Right lobe of liver (tissue), 6 donors: Measurements from ENCODE around the gene OBP2A. TPM values are rescaled to one million over a fixed set of nuclear protein-coding genes. Genes with fewer than 3 reads are reported as not detected.

ENCODE experiments used
- ATAC-seq, 4 donors: fragments of 200-7000 bp; cut with Tn5 transposase; one replicate each; pipeline ENCODE4 v1.9.1; 2020; ENCODE audit warnings: mild to moderate bottlenecking in 4 of 4, moderate library complexity in 4 of 4
- DNase-seq, 3 donors: peaks; one replicate each; pipeline ENCODE4 v3.0.0-alpha.2; 2020
- H3K27ac ChIP-seq, 3 donors: fragments of 200-600 bp; one replicate each; pipeline ENCODE4 v1.8.0; 2022
- H3K27me3 ChIP-seq, 2 donors: fragments of 200-600 bp; one replicate each; pipeline ENCODE4 v1.8.0; 2022
- H3K36me3 ChIP-seq, 4 donors: fragments of 200-600 bp; sonication (generic) in 1 of 4; one replicate each; pipeline versions ENCODE4 v1.5.1 to v1.8.0; 2017 to 2022; ENCODE audit warnings: control low read depth in 1 of 4
- H3K4me1 ChIP-seq, 4 donors: fragments of 200-600 bp; sonication (generic) in 1 of 4; one replicate each; pipeline versions ENCODE4 v1.5.1 to v1.8.0; 2017 to 2022; ENCODE audit warnings: control low read depth in 1 of 4
- H3K4me3 ChIP-seq, 3 donors: fragments of 200-600 bp; one replicate each; pipeline ENCODE4 v1.8.0; 2022
- H3K9me3 ChIP-seq, 4 donors: fragments of 200-600 bp; sonication (generic) in 1 of 4; one replicate each; pipeline versions ENCODE4 v1.5.1 to v1.8.0; 2017 to 2022; ENCODE audit warnings: control low read depth in 1 of 4
- POLR2A ChIP-seq: fragments of 450-650 bp; IDR thresholded peaks from one replicate; pipeline ENCODE4 v1.6.1; 2017; ENCODE audit warnings: antibody characterized with exemption, mild to moderate bottlenecking
- whole genome bisulfite sequencing: methylation state at CpG from one replicate; pipeline ENCODE4 v1.1.6; 2018; ENCODE audit warnings: low coverage, low lambda C conversion rate; ENCODE audit not compliant: insufficient coverage; ENCODE audit errors: missing lambda C conversion rate; 5-methylcytosine and 5-hydroxymethylcytosine counted together
- intact Hi-C, 2 donors: fragments of 100-400 bp; cut with DNase I; formaldehyde crosslinking; loops; one replicate each; pipeline versions ENCODE4 v1.11.2 to v1.14.1; 2022
- total RNA-seq, 6 experiments: library from RNA; depleted of rRNA in 2 of 6; stranded (reverse); fragments of >200 nt in 2 of 6; fragmentation: NEBNext Ultra II Directional in 3 of 6; extraction: Animal tissue kit (Norgen Biotek cat#: 25700) in 3 of 6; gene quantifications; one replicate each; pipeline versions ENCODE4 v1.1.0 to v1.2.4, GENCODE V29; 2016 to 2023
- TF ChIP-seq, protein P1 (sequence below), 4 donors: fragments of 200-600 bp in 3 of 4; fragments of 450-650 bp in 1 of 4; IDR thresholded peaks; one replicate each; pipeline versions ENCODE4 v1.5.1 to v1.8.0; 2016 to 2022; ENCODE audit warnings: antibody characterized with exemption in 4 of 4, mild to moderate bottlenecking in 2 of 4
- donor health status: DM: no; HTN: yes; CAD: no.
- donor health status: DM: no; HTN: no; CAD: no.
- donor health status: DM: no; HTN: no; CAD: no.
- donor health status: DM: no; HTN: yes; CAD: no.
- donor health status: DM: no; HTN: yes; CAD: no.

OBP2A gene
- total RNA-seq, 6 experiments from 2014 or later = not detected

DNA sequence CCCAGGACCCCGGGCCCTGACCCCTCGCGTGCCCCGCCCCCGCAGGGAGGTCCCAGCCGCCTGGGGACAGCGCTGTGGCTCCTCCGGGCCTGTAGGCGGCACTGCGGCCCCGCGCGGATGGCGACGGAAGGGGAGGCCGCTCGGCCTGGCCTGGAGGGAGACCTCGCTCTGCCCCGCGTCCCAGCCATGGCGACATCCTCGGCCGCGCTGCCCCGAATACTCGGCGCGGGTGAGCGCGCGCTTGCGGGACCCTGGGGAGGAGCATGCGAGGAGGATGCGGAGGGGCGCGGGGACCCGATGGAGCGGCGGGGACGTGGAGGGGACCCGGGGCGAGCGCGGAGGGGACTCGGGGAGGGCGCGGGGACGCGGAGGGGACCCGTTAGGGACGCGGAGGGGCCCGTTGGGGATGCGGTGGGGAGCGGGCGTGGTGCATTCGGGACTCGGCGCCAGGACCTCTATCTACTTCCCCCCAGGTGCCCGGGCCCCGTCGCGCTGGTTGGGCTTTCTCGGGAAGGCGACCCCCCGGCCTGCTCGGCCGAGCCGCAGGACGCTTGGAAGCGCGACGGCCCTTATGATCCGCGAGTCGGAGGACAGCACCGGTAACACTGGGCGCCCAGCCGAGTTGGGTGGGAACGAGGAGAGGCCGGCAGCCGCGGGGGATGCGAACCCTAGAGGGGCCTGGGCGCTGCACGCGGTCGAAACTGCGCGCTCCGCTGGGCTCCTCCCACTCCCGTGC lies 45.2 kb upstream of the OBP2A start, which contains the start of gene MRPS2:
Gene MRPS2, plus strand, starts transcription at position 158 of the 736 bp plus-strand sequence. Its CDS starts 29 bp downstream, at position 187.
- ATAC-seq (peak; percentile 89 to 96 (median 93)), DNase-seq (peak; percentile 91 to 92 (median 91))
- intact Hi-C loops = no loop called here
- H3K4me1 ChIP-seq = peaks cover 0 to 14% (median 3%) of the 10 kb centered on the region in 4 donors
- no peaks in the 10 kb centered on the region for H3K27me3 ChIP-seq
- TF ChIP-seq POLR2A = peak; percentile 59
- TF ChIP-seq, protein P1, sequence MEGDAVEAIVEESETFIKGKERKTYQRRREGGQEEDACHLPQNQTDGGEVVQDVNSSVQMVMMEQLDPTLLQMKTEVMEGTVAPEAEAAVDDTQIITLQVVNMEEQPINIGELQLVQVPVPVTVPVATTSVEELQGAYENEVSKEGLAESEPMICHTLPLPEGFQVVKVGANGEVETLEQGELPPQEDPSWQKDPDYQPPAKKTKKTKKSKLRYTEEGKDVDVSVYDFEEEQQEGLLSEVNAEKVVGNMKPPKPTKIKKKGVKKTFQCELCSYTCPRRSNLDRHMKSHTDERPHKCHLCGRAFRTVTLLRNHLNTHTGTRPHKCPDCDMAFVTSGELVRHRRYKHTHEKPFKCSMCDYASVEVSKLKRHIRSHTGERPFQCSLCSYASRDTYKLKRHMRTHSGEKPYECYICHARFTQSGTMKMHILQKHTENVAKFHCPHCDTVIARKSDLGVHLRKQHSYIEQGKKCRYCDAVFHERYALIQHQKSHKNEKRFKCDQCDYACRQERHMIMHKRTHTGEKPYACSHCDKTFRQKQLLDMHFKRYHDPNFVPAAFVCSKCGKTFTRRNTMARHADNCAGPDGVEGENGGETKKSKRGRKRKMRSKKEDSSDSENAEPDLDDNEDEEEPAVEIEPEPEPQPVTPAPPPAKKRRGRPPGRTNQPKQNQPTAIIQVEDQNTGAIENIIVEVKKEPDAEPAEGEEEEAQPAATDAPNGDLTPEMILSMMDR (IDR thresholded peaks at IDR 0.05) = peak; percentile 79 to 97 (median 93)
- H3K4me3 ChIP-seq = peak within 1 kb of the TSS; percentile 93 to 97 (median 95)
- H3K9me3 ChIP-seq = no peaks in the 10 kb centered on the region
- H3K27ac ChIP-seq = peak within 1 kb of the TSS; percentile 56 to 66 (median 60)
- 0% methylated on average over 18 of the region's 92 CpGs for WGBS
- H3K36me3 ChIP-seq = peaks cover 0 to 14% (median 8%) of the 10 kb centered on the region in 4 donors

DNA sequence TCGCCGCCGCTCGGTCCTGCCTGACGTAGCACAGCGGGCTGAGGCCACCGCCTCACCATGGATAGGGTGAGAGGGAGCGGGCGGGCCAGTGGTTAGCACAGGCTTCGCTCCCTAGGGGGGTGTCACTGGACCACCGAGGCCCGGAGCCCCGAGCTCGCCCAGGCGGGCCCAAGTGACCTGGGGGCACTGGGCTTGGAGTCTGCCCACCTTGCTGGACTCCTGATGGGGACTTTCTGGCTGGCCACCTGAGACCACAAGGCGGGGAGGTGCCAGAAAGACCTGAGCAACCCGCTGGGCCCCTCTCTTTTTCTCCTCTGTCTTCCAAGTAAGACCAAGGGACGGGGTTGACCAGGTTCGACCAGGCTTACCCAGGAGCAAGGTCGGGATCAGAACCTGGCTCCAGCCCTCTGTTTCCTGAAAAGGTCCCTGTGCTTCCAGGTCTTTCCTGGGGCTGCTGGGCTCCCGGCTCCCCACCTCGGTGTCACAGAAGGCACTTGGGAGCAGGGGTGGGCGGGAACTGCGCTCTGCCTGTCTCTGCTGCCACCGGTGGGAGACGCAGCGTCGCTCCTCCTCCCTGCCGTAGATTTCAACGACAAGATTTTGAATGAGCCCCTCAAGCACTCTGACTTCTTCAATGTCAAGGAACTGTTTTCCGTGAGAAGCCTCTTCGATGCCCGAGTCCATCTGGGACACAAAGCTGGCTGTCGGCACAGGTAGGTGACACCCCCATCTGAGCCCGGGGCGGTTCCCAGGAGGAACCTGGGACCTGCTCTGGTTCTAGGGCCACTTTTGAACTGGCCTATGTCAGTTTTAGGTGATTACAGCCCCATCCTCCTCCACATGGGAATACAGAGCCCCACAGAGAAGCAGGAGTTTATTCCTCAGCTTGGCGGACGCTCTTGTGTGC lies 44.4 kb upstream of the OBP2A start:
- DNase-seq = peak in 1 of 3 donors; percentile 46
- Histone ChIP-seq H3K4me1 (peaks cover 0 to 14% (median 3%) of the 10 kb centered on the region in 4 donors), H3K9me3 (no peaks in the 10 kb centered on the region)

DNA sequence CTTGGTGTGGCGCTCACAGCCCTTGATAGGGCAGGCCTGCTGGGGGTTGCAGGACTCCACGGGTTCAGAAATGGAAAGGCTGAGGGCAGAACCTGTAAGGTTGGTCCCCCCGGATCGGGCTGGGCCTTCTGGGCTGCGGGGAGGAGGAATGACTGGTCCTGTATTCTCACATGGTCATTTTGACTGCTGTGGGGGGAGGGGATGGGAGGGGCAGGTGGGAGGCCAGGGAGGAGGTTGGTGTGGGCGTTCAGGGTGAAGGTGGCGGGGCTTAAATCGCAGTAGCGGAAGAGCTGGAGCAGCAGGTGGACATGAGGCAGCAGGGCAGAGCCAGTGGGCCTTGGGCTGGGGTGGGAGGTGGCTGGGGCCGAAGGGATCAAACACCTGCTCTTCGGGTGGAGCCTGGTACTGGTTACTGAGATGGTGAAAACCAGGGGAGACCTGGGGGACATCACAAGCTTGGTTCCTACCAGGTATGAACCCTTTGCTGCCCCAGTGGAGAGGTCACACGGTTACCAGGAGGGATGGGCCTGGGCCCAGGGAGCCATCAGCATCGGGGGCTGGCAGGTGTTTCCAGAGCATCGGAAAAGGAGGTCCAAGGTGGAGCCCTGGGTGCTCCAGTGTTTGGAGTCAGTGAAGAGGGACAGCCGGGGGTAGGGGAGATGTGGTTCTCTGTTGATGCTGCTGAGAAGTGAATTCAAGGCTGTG lies 43.6 kb upstream of the OBP2A start:
- intact Hi-C loops = no loop called here
- peaks cover 0 to 14% (median 3%) of the 10 kb centered on the region in 4 donors for H3K4me1 ChIP-seq
- peaks cover 0 to 14% (median 8%) of the 10 kb centered on the region in 4 donors for H3K36me3 ChIP-seq
- DNase-seq = peak in 2 of 3 donors; percentile 42 to 44
- 95% methylated on average over 8 of the region's 15 CpGs for WGBS
- no peak for TF ChIP-seq POLR2A
- TF ChIP-seq, protein P1 (IDR thresholded peaks at IDR 0.05) = no peak
- H3K27ac ChIP-seq = no peak overlapping the region
- no peak overlapping the region for H3K4me3 ChIP-seq
- no peaks in the 10 kb centered on the region for H3K9me3 ChIP-seq
- no peaks in the 10 kb centered on the region for H3K27me3 ChIP-seq
- ATAC-seq = no peak

More for the DNA sequence above, 44.4 kb upstream of the OBP2A start:
- Histone ChIP-seq H3K27me3 (no peaks in the 10 kb centered on the region), H3K4me3 (peak overlapping the region; percentile 93 to 97 (median 95)), H3K27ac (peak overlapping the region in 2 of 3 donors; percentile 60 to 66), H3K36me3 (peaks cover 0 to 14% (median 8%) of the 10 kb centered on the region in 4 donors)
- 25% methylated on average over 8 of the region's 38 CpGs for WGBS
- TF ChIP-seq, protein P1 (IDR thresholded peaks at IDR 0.05) = no peak
- TF ChIP-seq POLR2A = no peak
- no peak for ATAC-seq
- intact Hi-C loops = no loop called here

DNA sequence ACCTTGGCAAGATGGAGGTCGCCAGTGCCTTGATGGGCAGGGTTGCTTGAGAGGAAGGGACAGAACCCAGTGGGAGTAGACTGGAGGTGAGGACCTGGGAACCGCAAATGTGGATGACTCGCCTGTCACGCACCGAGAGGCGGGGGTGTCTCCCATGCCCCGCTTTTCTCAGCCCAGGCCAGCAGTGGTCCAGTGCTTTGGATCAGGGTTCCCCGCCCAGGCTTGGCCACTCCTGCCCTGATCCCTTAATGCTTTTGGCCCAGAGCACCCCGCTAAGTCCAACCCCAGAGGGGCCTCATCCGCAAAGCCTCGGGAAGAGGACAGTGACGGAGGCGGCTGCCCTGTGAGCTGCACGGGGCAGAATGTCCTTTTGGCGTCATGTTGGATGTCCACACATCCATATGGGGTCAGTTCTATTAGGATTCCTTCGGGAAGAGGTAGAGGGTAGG lies 43.0 kb upstream of the OBP2A start:
- 91% methylated on average over 8 of the region's 16 CpGs for WGBS
- TF ChIP-seq, protein P1 (IDR thresholded peaks at IDR 0.05) = no peak
- no peak for TF ChIP-seq POLR2A
- no peak overlapping the region for H3K4me3 ChIP-seq
- DNase-seq (peak in 2 of 3 donors; percentile 39 to 53), ATAC-seq (no peak)
- peaks cover 0 to 14% (median 3%) of the 10 kb centered on the region in 4 donors for H3K4me1 ChIP-seq
- H3K36me3 ChIP-seq = peaks cover 0 to 14% (median 8%) of the 10 kb centered on the region in 4 donors
- intact Hi-C loops = no loop called here
- no peaks in the 10 kb centered on the region for H3K27me3 ChIP-seq
- H3K27ac ChIP-seq = no peak overlapping the region
- no peaks in the 10 kb centered on the region for H3K9me3 ChIP-seq
